ENCODE data around the gene ARL15.

Gene ARL15

DNA sequence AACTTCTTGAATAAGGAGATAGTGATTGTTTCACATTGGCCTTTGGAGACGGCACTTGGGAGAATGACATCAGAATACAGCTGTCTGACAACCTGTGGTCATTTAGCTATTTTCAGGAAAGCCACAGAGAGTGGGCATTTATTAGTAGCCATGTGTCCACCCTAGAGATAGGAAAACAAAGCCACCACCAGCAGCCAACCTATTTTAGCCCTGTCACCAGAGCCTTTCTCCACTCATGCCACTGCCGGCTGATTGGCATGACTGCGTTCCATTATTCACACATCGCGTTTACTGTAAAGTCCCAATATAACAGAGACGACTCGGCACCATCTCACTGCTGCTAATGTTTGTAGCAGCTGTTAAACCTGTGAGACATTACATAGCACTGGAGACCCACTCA, 419.9 kb downstream of the ARL15 start:
- no peaks in the 10 kb centered on the region for H3K9me3 ChIP-seq
- no peak overlapping the region for H3K4me3 ChIP-seq
- no peaks in the 10 kb centered on the region for H3K4me1 ChIP-seq
- H3K36me3 ChIP-seq (replicated peaks): no peaks in the 10 kb centered on the region
- no peaks in the 10 kb centered on the region for H3K27me3 ChIP-seq (ENCODE audit: low read depth)
- DNase-seq (ENCODE audit: low spot score in 2 of 2): no peak
- in situ Hi-C loops (cut with MboI; ENCODE audit: low sequenced_read_pairs): no loop called here

DNA sequence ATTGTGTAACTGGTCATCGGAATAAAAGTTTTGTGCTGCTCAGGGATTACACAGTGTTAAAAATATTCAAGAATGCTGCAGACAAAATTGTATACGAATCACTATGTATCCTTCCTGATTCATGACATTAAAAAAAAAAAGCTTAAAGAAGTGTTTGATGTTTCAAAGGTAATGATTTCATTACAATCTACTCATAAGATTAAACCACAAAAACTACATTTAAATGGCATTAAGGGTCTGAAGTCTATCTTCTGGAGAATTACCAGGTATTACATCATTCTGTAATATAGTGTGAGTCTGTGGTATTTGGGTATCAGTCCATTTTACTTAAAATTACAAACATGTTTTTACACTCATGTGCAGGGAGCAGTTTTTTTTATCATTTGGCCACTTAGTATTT, 425.5 kb downstream of the ARL15 start:
- H3K4me3 ChIP-seq: no peak overlapping the region
- H3K27me3 ChIP-seq (ENCODE audit: low read depth): no peaks in the 10 kb centered on the region
- no peaks in the 10 kb centered on the region for H3K9me3 ChIP-seq
- no peak for DNase-seq (ENCODE audit: low spot score in 2 of 2)
- in situ Hi-C loops (cut with MboI; ENCODE audit: low sequenced_read_pairs): no loop called here
- no peaks in the 10 kb centered on the region for H3K36me3 ChIP-seq (replicated peaks)
- H3K4me1 ChIP-seq: no peaks in the 10 kb centered on the region

DNA sequence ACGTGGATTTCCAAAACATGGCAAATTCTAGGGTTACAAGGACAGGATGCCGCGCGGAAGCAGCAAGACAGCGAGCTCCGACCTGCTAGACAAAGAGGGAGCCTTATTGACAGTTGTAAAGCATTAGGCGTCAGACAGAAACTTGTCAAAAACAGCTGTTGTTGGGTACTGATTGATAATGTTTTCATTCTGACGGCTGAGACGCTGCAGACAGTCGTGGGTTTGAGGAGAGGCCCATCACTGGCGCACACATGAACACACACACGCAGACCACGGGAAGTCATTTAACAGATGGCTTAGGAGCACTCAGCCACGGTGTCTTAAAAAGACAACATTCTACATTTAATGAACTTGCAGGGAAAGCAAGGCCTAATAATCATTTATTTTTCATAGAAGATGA, 426.0 kb downstream of the ARL15 start:
- in situ Hi-C loops (cut with MboI; ENCODE audit: low sequenced_read_pairs): no loop called here
- no peaks in the 10 kb centered on the region for H3K9me3 ChIP-seq
- H3K4me3 ChIP-seq: no peak overlapping the region
- no peak for DNase-seq (ENCODE audit: low spot score in 2 of 2)
- no peaks in the 10 kb centered on the region for H3K4me1 ChIP-seq
- H3K27me3 ChIP-seq (ENCODE audit: low read depth): no peaks in the 10 kb centered on the region
- no peaks in the 10 kb centered on the region for H3K36me3 ChIP-seq (replicated peaks)

DNA sequence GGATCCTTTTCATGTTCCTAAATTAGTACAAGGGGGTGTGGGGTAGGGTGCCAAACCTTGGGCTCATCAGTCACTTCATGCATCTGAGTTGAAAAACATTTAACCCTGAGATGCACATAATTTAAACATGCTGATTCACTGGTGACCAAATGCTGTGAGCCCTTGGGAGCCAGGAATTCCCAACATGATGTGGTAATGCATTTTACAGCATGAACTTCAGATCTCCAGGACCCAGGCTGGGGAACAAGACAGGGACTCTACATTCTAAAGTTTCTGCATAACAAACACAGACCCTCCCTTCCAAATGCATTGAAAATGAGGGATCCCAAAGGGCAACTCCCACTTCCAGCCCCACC, 427.7 kb downstream of the ARL15 start:
- Histone ChIP-seq H3K36me3 (replicated peaks) (no peaks in the 10 kb centered on the region), H3K9me3 (no peaks in the 10 kb centered on the region), H3K4me3 (no peak overlapping the region), H3K27me3 (ENCODE audit: low read depth) (no peaks in the 10 kb centered on the region), H3K4me1 (no peaks in the 10 kb centered on the region)
- in situ Hi-C loops (cut with MboI; ENCODE audit: low sequenced_read_pairs): no loop called here
- DNase-seq (ENCODE audit: low spot score in 2 of 2): no peak

DNA sequence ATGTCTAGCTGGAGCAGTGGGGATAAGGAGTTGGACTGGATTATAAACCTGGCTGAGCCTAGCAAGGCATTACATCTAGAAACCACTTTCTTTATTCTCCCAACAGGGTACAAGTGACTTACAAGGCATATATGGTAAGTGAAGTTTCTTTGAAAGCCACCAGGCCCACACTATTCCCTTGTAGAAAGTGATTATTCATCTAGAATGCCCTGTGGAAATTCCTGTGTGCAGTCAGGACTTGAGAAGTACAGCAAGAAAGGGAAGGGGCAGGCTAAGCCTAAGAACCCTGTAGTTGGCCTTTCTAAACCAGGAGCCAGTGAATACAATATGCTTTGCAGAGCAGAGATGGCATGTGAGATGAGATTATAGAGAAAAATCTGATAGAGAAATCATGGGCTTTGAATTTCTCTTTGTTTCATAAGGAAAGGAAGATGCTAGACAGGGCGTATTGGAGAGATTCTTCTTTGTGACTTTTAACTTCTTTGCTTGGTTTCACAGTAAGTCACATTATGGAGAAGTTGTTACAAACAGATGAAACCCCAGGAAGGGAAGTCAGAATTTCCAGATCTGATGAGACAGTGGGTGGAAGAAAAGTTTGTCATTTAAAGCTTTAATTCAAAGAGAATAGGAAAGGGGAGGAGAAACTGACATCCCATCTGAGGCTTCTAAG, 428.2 kb downstream of the ARL15 start:
- no peaks in the 10 kb centered on the region for H3K9me3 ChIP-seq
- DNase-seq (ENCODE audit: low spot score in 2 of 2): no peak
- H3K4me3 ChIP-seq: no peak overlapping the region
- in situ Hi-C loops (cut with MboI; ENCODE audit: low sequenced_read_pairs): no loop called here
- H3K4me1 ChIP-seq: no peaks in the 10 kb centered on the region
- H3K36me3 ChIP-seq (replicated peaks): no peaks in the 10 kb centered on the region
- H3K27me3 ChIP-seq (ENCODE audit: low read depth): no peaks in the 10 kb centered on the region

DNA sequence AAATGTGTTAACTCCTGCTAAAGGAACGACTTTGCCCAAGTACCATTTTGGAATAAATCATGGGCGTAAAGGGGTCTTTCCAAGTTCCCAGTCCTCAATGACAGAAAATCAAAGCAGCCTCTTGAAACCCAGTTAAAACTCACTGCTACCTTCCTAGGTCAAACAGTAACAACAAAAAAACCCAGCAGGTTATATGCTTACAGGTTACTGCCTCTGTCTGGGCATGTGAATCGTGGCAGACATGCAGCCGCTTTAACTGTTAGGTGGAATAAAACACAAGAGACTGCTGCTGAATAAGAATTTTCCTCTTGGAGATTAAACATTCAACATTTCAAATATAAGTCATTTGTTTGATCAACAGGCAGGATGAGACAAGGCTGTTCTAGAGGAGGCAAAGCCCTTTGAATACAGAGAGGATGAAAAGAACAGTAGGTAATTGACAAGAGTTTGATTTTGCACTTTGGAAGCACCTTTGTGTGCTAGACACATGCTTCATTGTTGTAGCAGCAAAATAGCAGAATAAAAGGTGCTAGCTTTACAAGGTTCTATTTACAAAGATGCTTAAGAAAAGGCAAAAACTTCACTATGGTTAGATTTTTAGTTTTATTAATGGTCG, 430.6 kb downstream of the ARL15 start:
- Histone ChIP-seq H3K9me3 (no peaks in the 10 kb centered on the region), H3K36me3 (replicated peaks) (no peaks in the 10 kb centered on the region), H3K4me1 (no peaks in the 10 kb centered on the region), H3K4me3 (no peak overlapping the region), H3K27me3 (ENCODE audit: low read depth) (no peaks in the 10 kb centered on the region; the same call in 1 of the 2 replicates)
- no peak for DNase-seq (ENCODE audit: low spot score in 2 of 2)
- in situ Hi-C loops (cut with MboI; ENCODE audit: low sequenced_read_pairs): no loop called here

DNA sequence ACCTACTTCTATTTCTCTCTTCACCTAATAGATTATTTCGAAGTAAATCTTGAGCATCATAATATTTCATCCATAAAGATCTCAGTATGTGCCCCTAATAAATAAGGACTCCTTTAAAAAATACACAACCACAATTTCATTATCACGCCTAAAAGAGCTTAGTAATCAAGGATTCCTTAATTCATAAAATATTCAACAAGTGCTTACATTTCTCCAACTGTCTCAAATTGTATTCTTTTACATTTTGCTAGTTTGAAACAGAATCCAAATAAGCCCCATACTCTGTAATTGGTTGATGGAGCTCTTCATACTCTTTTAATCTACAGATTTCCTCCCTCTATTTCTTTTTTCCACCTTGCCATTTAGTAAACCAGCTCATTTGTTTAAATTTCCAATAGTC, 432.4 kb downstream of the ARL15 start:
- H3K4me1 ChIP-seq: no peaks in the 10 kb centered on the region
- H3K36me3 ChIP-seq (replicated peaks): no peaks in the 10 kb centered on the region
- no peaks in the 10 kb centered on the region for H3K9me3 ChIP-seq
- no peak overlapping the region for H3K4me3 ChIP-seq
- no peak for DNase-seq (ENCODE audit: low spot score in 2 of 2)
- in situ Hi-C loops (cut with MboI; ENCODE audit: low sequenced_read_pairs): no loop called here
- no peaks in the 10 kb centered on the region; the same call in 1 of the 2 replicates for H3K27me3 ChIP-seq (ENCODE audit: low read depth)

DNA sequence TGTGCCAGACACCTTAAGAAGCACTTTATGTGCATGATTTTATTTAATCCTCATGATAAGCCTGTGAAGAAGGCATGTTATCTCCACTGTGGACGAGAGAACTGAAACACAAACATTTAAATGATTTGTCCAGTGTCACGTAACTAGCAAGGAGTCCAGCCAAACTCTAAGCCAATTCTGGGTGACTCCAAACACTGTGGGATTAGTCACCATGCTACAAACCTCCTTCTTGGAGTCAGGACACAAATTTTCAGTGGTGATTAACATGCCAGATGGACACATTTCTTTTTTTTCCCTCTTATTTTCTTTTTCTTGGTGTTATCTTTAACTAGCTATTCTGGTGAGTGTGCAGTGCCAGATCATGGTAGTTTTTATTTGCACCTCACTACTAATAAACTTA, 433.1 kb downstream of the ARL15 start:
- in situ Hi-C loops (cut with MboI; ENCODE audit: low sequenced_read_pairs): no loop called here
- Histone ChIP-seq H3K27me3 (ENCODE audit: low read depth) (no peaks in the 10 kb centered on the region; the same call in 1 of the 2 replicates), H3K9me3 (no peaks in the 10 kb centered on the region), H3K36me3 (replicated peaks) (no peaks in the 10 kb centered on the region), H3K4me3 (no peak overlapping the region), H3K4me1 (no peaks in the 10 kb centered on the region)
- no peak for DNase-seq (ENCODE audit: low spot score in 2 of 2)

DNA sequence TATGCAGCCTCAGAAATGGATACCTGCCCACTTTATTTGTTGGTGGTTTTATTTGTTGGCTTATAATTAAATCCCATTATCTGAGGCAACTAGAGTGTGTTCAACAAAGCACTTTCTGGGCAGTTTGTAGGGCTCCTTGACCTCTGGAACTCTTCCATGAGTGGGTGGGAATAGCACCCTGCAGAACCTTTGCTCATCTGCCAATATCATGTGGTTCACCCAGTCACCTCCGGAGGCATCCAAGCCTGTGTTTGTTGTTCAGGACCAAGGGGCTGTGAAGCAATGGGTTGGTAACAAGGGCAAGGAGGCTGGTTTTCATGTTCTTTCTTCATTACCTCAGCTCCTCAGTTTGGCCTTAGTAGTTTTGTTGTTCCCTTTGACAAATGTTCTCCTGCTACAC, 436.0 kb downstream of the ARL15 start:
- in situ Hi-C loops (cut with MboI; ENCODE audit: low sequenced_read_pairs): no loop called here
- Histone ChIP-seq H3K4me1 (no peaks in the 10 kb centered on the region), H3K27me3 (ENCODE audit: low read depth) (no peaks in the 10 kb centered on the region; the same call in 1 of the 2 replicates), H3K36me3 (replicated peaks) (no peaks in the 10 kb centered on the region), H3K4me3 (no peak overlapping the region), H3K9me3 (no peaks in the 10 kb centered on the region)
- DNase-seq (ENCODE audit: low spot score in 2 of 2): peak in 1 of 2 experiments; percentile 16

DNA sequence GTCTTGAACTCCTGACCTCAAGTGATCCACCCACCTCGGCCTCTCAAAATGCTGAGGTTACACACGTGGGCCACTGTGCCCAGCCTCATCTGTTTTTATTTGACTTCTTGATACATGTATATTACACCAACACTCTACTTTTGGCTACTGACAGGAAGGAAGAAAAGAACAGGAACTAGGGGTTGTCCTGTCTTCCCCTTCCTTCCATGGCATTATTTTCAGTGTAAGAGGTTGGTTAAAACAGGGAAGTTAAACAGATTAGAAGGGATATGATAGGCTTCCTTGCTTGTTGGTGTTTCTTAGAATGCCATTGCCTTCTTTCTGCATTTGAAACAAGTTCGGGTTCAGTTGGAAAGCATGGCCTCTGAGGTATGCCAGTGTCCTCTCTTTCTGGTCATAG, 437.1 kb downstream of the ARL15 start:
- no peak for DNase-seq (ENCODE audit: low spot score in 2 of 2)
- H3K4me3 ChIP-seq: no peak overlapping the region
- H3K27me3 ChIP-seq (ENCODE audit: low read depth): no peaks in the 10 kb centered on the region; the same call in 1 of the 2 replicates
- H3K9me3 ChIP-seq: no peaks in the 10 kb centered on the region
- no peaks in the 10 kb centered on the region for H3K4me1 ChIP-seq
- no peaks in the 10 kb centered on the region for H3K36me3 ChIP-seq (replicated peaks)
- in situ Hi-C loops (cut with MboI; ENCODE audit: low sequenced_read_pairs): no loop called here

DNA sequence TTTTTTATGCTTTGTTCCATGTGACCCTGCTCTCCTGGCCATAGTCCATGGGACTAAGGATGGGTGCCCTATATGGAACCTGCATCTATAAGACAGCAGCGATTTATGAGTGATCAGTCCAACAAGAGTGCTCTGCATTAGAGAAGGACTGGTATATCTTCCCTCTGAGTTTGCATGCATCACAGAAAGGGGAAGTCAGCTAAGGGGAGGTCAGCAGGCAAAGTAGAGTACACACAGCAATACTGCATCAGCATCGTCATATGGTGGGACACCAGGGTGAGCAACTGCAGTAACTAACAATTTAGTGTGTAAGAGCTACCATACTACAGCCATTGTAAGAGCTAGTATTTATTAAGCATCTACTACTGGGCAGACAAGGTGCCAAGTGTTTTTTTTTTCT, 438.6 kb downstream of the ARL15 start:
- no peaks in the 10 kb centered on the region for H3K36me3 ChIP-seq (replicated peaks)
- no peaks in the 10 kb centered on the region; the same call in 1 of the 2 replicates for H3K27me3 ChIP-seq (ENCODE audit: low read depth)
- no peak for DNase-seq (ENCODE audit: low spot score in 2 of 2)
- no peak overlapping the region for H3K4me3 ChIP-seq
- no peaks in the 10 kb centered on the region for H3K4me1 ChIP-seq
- no peaks in the 10 kb centered on the region for H3K9me3 ChIP-seq
- in situ Hi-C loops (cut with MboI; ENCODE audit: low sequenced_read_pairs): no loop called here

DNA sequence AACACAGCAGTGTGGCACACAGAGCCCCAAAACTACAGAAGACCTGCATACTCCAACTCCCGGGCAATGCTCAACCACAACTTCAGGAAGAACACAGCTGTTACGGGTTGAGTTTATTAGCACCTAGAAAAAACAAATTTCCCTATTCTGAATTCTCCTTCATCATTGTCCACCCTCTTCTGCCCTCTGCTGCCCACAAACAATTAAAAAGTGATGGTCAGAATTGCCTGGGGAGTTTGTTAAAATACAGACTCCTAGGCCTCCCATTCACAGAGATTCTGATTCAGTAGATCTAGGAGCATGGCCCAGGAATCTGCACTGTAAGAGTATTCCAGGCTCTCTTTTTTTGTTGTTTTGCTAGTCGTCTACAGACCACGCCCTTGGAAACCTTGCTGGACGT, 439.3 kb downstream of the ARL15 start:
- Histone ChIP-seq H3K27me3 (ENCODE audit: low read depth) (no peaks in the 10 kb centered on the region), H3K36me3 (replicated peaks) (no peaks in the 10 kb centered on the region), H3K4me1 (no peaks in the 10 kb centered on the region), H3K9me3 (no peaks in the 10 kb centered on the region), H3K4me3 (no peak overlapping the region)
- in situ Hi-C loops (cut with MboI; ENCODE audit: low sequenced_read_pairs): no loop called here
- DNase-seq (ENCODE audit: low spot score in 2 of 2): no peak

DNA sequence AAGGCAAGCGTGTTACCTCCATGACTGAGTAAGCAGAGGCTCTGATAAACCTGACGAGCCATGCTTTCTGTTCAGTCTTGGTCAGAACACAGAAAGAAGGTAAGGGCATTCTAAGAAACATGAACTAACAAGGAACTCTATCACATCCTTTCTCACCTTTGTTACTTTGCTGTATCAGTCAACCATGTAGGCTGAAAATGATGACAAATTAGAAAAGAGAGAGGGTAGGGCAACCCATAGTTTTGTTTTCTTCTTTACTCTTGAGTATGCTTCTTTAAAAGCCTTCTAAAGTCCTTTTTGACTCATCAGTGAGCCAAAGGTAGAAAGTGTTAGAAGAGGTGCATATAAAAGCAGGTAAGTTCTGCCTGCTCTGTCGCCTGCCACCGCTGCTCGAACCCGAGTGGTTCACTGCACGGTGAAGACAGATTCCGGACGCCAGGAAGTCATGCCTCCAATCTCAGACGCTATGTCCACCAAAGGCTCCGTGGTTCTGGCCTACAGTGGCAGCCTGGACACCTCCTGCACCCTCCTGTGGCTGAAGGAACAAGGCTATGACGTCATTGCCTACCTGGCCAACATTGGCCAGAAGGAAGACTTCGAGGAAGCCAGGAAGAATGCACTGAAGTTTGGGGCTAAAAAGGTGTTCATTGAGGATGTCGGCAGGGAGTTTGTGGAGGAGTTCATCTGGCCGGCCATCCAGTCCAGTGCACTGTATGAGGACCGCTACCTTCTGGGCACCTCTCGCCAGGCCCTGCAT, 451.5 kb downstream of the ARL15 start:
- in situ Hi-C loops (cut with MboI; ENCODE audit: low sequenced_read_pairs): no loop called here
- Histone ChIP-seq H3K4me1 (no peaks in the 10 kb centered on the region), H3K4me3 (no peak overlapping the region), H3K9me3 (no peaks in the 10 kb centered on the region), H3K27me3 (ENCODE audit: low read depth) (no peaks in the 10 kb centered on the region), H3K36me3 (replicated peaks) (no peaks in the 10 kb centered on the region)
- DNase-seq (ENCODE audit: low spot score in 2 of 2): no peak

DNA sequence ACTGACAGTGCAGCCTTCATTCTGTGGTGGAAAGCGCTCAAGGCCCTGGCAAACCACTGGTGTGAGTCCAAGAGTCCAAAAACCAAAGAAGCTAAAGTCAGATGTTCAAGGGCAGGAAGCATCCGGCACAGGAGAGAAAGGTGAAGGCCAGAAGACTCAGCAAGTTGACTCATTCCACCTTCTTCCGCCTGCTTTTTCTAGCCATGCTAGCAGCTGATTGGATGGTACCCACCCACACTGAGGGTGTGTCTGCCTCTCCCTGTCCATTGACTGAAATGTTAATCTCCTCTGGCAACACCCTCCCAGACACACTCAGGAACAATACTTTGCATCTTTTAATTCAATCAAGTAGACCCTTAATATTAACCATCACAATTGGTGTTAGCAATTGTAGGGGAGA, 453.9 kb downstream of the ARL15 start:
- in situ Hi-C loops (cut with MboI; ENCODE audit: low sequenced_read_pairs): no loop called here
- Histone ChIP-seq H3K4me3 (no peak overlapping the region), H3K27me3 (ENCODE audit: low read depth) (no peaks in the 10 kb centered on the region), H3K4me1 (no peaks in the 10 kb centered on the region), H3K9me3 (no peaks in the 10 kb centered on the region), H3K36me3 (replicated peaks) (no peaks in the 10 kb centered on the region)
- no peak for DNase-seq (ENCODE audit: low spot score in 2 of 2)

Measured in HAP-1 (cell line).